NCI-H2227 treated with DMSO at 0.1 percent for 48 hours (cell line): ENCODE data around the gene LCMT2.

ENCODE experiments used
- DNase-seq: peaks from one replicate; lab custom pipeline; 2025; lab: John Stamatoyannopoulos, UW

The LCMT2 gene

GRCh38 chr15:43275740-43276562 lies 54.4 kb downstream of the LCMT2 start:
- DNase-seq, result no peak

GRCh38 chr15:43274136-43274535 lies 56.2 kb downstream of the LCMT2 start:
- no peak for DNase-seq
